Measurements from ENCODE around the gene COMMD4. TPM values are rescaled to one million over a fixed set of nuclear protein-coding genes. Genes with fewer than 3 reads are reported as not detected.

The COMMD4 gene
- polyA plus RNA-seq, 1 of the 3 experiments (the other 2 are of a cell fraction) = 223 TPM

- no peak for TF ChIP-seq SIN3A (IDR thresholded peaks at IDR 0.05; ENCODE audit: borderline replicate concordance, low read depth, low read length)
- TF ChIP-seq TEAD4 (IDR thresholded peaks at IDR 0.05; ENCODE audit: borderline replicate concordance, insufficient read depth) = no peak
- TF ChIP-seq TAF1 (IDR thresholded peaks at IDR 0.05; ENCODE audit: borderline replicate concordance, low read depth, low read length) = no peak
- TF ChIP-seq USF2 (IDR thresholded peaks at IDR 0.05; ENCODE audit: borderline replicate concordance, low read depth, low read length) = no peak
- no peak for TF ChIP-seq FOXM1 (IDR thresholded peaks at IDR 0.05; ENCODE audit: low read depth)
- TF ChIP-seq, protein P1, sequence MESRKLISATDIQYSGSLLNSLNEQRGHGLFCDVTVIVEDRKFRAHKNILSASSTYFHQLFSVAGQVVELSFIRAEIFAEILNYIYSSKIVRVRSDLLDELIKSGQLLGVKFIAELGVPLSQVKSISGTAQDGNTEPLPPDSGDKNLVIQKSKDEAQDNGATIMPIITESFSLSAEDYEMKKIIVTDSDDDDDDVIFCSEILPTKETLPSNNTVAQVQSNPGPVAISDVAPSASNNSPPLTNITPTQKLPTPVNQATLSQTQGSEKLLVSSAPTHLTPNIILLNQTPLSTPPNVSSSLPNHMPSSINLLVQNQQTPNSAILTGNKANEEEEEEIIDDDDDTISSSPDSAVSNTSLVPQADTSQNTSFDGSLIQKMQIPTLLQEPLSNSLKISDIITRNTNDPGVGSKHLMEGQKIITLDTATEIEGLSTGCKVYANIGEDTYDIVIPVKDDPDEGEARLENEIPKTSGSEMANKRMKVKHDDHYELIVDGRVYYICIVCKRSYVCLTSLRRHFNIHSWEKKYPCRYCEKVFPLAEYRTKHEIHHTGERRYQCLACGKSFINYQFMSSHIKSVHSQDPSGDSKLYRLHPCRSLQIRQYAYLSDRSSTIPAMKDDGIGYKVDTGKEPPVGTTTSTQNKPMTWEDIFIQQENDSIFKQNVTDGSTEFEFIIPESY (IDR thresholded peaks at IDR 0.05; ENCODE audit: borderline replicate concordance, low read depth) = no peak
- TF ChIP-seq GABPA (IDR thresholded peaks at IDR 0.05; ENCODE audit: low read depth) = no peak
- TF ChIP-seq RAD21 (IDR thresholded peaks at IDR 0.05; ENCODE audit: low read length) = no peak
Measured at GRCh38 chr15:75338661-75339240, 2.9 kb downstream of the COMMD4 start (continued).

- no peak overlapping the region for H3K4me2 ChIP-seq
- no peak overlapping the region for H3K27ac ChIP-seq (ENCODE audit: low read depth in 2 of 2, low read length in 1 of 2)
- no peak for TF ChIP-seq TEAD4 (IDR thresholded peaks at IDR 0.05; ENCODE audit: borderline replicate concordance, insufficient read depth)
- no peak for TF ChIP-seq RXRA (IDR thresholded peaks at IDR 0.05; ENCODE audit: borderline replicate concordance, low read depth)
- TF ChIP-seq USF2 (IDR thresholded peaks at IDR 0.05; ENCODE audit: borderline replicate concordance, low read depth, low read length) = no peak
- TF ChIP-seq RAD21 (IDR thresholded peaks at IDR 0.05; ENCODE audit: low read length) = no peak
- no peak for TF ChIP-seq NFIC (IDR thresholded peaks at IDR 0.05; ENCODE audit: borderline replicate concordance)
- TF ChIP-seq, protein P2, sequence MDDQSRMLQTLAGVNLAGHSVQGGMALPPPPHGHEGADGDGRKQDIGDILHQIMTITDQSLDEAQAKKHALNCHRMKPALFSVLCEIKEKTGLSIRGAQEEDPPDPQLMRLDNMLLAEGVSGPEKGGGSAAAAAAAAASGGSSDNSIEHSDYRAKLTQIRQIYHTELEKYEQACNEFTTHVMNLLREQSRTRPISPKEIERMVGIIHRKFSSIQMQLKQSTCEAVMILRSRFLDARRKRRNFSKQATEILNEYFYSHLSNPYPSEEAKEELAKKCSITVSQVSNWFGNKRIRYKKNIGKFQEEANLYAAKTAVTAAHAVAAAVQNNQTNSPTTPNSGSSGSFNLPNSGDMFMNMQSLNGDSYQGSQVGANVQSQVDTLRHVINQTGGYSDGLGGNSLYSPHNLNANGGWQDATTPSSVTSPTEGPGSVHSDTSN (IDR thresholded peaks at IDR 0.05) = no peak
- TF ChIP-seq, protein P3, sequence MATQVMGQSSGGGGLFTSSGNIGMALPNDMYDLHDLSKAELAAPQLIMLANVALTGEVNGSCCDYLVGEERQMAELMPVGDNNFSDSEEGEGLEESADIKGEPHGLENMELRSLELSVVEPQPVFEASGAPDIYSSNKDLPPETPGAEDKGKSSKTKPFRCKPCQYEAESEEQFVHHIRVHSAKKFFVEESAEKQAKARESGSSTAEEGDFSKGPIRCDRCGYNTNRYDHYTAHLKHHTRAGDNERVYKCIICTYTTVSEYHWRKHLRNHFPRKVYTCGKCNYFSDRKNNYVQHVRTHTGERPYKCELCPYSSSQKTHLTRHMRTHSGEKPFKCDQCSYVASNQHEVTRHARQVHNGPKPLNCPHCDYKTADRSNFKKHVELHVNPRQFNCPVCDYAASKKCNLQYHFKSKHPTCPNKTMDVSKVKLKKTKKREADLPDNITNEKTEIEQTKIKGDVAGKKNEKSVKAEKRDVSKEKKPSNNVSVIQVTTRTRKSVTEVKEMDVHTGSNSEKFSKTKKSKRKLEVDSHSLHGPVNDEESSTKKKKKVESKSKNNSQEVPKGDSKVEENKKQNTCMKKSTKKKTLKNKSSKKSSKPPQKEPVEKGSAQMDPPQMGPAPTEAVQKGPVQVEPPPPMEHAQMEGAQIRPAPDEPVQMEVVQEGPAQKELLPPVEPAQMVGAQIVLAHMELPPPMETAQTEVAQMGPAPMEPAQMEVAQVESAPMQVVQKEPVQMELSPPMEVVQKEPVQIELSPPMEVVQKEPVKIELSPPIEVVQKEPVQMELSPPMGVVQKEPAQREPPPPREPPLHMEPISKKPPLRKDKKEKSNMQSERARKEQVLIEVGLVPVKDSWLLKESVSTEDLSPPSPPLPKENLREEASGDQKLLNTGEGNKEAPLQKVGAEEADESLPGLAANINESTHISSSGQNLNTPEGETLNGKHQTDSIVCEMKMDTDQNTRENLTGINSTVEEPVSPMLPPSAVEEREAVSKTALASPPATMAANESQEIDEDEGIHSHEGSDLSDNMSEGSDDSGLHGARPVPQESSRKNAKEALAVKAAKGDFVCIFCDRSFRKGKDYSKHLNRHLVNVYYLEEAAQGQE (IDR thresholded peaks at IDR 0.05; ENCODE audit: low read depth, low read length) = no peak
- TF ChIP-seq RFX5 (IDR thresholded peaks at IDR 0.05; ENCODE audit: low read length) = no peak
- TF ChIP-seq EZH2phosphoT487 (IDR thresholded peaks at IDR 0.05; ENCODE audit: borderline replicate concordance, low read depth) = no peak
- no peak for TF ChIP-seq MEF2A (IDR thresholded peaks at IDR 0.05; ENCODE audit: borderline replicate concordance, low read depth)
- H3K36me3 ChIP-seq (replicated peaks in 1 of 2; ENCODE audit: control insufficient read depth in 1 of 2, insufficient read depth in 2 of 2, low read length in 1 of 2) = peaks cover 0 to 16% of the 10 kb centered on the region in 2 experiments
- no peak overlapping the region for H3K9ac ChIP-seq
- H3F3A ChIP-seq (replicated peaks; ENCODE audit: insufficient read depth) = peaks cover 7% of the 10 kb centered on the region
- POLR2A ChIA-PET = no interaction called here
- H3K9me2 ChIP-seq = no peaks in the 10 kb centered on the region
- H3K27me3 ChIP-seq (ENCODE audit: insufficient read depth) = no peaks in the 10 kb centered on the region
- 95% methylated on average over 8 of the region's 13 CpGs for WGBS (ENCODE audit: low lambda C conversion rate)
- H2AFZ ChIP-seq (ENCODE audit: low read depth) = no peak overlapping the region
- no peaks in the 10 kb centered on the region for H4K20me1 ChIP-seq (ENCODE audit: insufficient read depth)
- H3K4me3 ChIP-seq (ENCODE audit: low read depth in 2 of 2, low read length in 1 of 2) = no peak overlapping the region
- H3K4me1 ChIP-seq (ENCODE audit: control insufficient read depth in 1 of 2, insufficient read depth in 2 of 2, low read depth in 1 of 2, low read length in 1 of 2) = peaks cover 0 to 8% of the 10 kb centered on the region in 2 experiments; a peak in 3 of 4 replicates
- CTCF ChIA-PET = interaction anchor here (0.9 to 1.1 kb wide), 3 partner anchors 23 to 310 kb away, joined by 3 to 4 read pairs (median 3); partner anchors contain the start of gene MAN2C1
- H3K9me3 ChIP-seq = no peaks in the 10 kb centered on the region
- H3K79me2 ChIP-seq (ENCODE audit: insufficient read depth) = peaks cover 17% of the 10 kb centered on the region
- DNase-seq = no peak
Measured at GRCh38 chr15:75339531-75340240, 3.8 kb downstream of the COMMD4 start.

All from SK-N-SH (cell line).